ENCODE results near the gene GRK2. TPM values are rescaled to one million over a fixed set of nuclear protein-coding genes. Genes with fewer than 3 reads are reported as not detected.

GRK2 gene
- total and polyA plus RNA-seq, 12 donors, result 26.4 to 159 (median 59.6) TPM

- DNase-seq, result peak in 2 of 7 donors; percentile 9 to 36
- no peaks in the 10 kb centered on the region for H3K9me3 ChIP-seq (replicated peaks in 1 of 3)
- no peak overlapping the region for H3K4me3 ChIP-seq
- H3K27ac ChIP-seq, result no peak overlapping the region
- TF ChIP-seq POLR2A (IDR thresholded peaks at IDR 0.05) (no peak), CTCF (IDR thresholded peaks at IDR 0.05) (no peak)
- intact Hi-C loops (cut with DNase I), result loop anchor here in 1 of 2 donors (10.0 kb wide), 1 partner anchor 226 kb away; no protein-coding TSS in a partner anchor
- H3K27me3 ChIP-seq, result no peaks in the 10 kb centered on the region
- WGBS, 4 donors, result 86 to 93% (median 88%) methylated on average over 18 of the region's 18 CpGs
- peaks cover 0 to 20% of the 10 kb centered on the region in 2 donors for H3K36me3 ChIP-seq (replicated peaks in 1 of 2)
- no peaks in the 10 kb centered on the region for H3K4me1 ChIP-seq (replicated peaks in 1 of 2)
Observed at GRCh38 chr11:67311051-67311555, 44.8 kb downstream of the GRK2 start.

DNA sequence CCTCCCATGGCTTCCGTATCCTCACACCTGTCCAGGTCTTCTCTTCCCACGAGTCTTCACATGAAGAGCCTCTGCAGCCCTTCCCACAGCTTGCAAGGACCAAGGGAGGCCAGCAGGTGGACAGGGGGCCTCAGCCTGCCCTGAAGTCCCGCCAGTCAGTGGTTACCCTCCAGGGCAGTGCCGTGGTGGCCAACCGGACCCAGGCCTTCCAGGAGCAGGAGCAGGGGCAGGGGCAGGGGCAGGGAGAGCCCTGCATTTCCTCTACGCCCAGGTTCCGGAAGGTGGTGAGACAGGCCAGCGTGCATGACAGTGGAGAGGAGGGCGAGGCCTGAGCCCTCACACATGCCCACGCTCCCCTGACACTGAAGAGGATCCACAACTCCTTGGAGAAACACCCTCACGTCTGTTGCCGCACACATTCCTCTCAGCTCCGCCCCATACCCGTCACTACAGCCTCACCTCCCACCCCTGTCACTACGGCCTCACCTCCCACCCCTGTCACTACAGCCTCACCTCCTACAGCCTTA lies 45.3 kb downstream of the GRK2 start:
- no peak for TF ChIP-seq POLR2A (IDR thresholded peaks at IDR 0.05)
- TF ChIP-seq CTCF (IDR thresholded peaks at IDR 0.05), result no peak

GRCh38 chr11:67312187-67313021 lies 46.1 kb downstream of the GRK2 start:
- H3K27ac ChIP-seq, result no peak overlapping the region
- H3K36me3 ChIP-seq (replicated peaks in 1 of 2), result peaks cover 0 to 20% of the 10 kb centered on the region in 2 donors
- H3K4me1 ChIP-seq (replicated peaks in 1 of 2), result no peaks in the 10 kb centered on the region
- no peak overlapping the region for H3K4me3 ChIP-seq
- intact Hi-C loops (cut with DNase I), result loop anchor here in 1 of 2 donors (10.0 kb wide), 1 partner anchor 228 kb away; no protein-coding TSS in a partner anchor
- H3K9me3 ChIP-seq (replicated peaks in 1 of 3), result no peaks in the 10 kb centered on the region
- TF ChIP-seq CTCF (IDR thresholded peaks at IDR 0.05) (no peak), POLR2A (IDR thresholded peaks at IDR 0.05) (no peak)
- peak in 3 of 7 donors; percentile 13 to 51 (median 16) for DNase-seq
- H3K27me3 ChIP-seq, result no peaks in the 10 kb centered on the region
- WGBS, 4 donors, result 67 to 79% (median 78%) methylated on average over 15 to 22 of the region's 22 CpGs

More for the DNA sequence above, 45.3 kb downstream of the GRK2 start:
- no peaks in the 10 kb centered on the region for H3K4me1 ChIP-seq (replicated peaks in 1 of 2)
- H3K27ac ChIP-seq, result no peak overlapping the region
- peak in 1 of 7 donors; percentile 41 for DNase-seq
- H3K4me3 ChIP-seq, result no peak overlapping the region
- H3K9me3 ChIP-seq (replicated peaks in 1 of 3), result no peaks in the 10 kb centered on the region
- intact Hi-C loops (cut with DNase I), result loop anchor here in 1 of 2 donors (10.0 kb wide), 1 partner anchor 227 kb away; no protein-coding TSS in a partner anchor
- WGBS, 4 donors, result 86 to 96% (median 95%) methylated on average over 12 to 15 of the region's 15 CpGs
- H3K27me3 ChIP-seq, result no peaks in the 10 kb centered on the region
- H3K36me3 ChIP-seq (replicated peaks in 1 of 2), result peaks cover 0 to 20% of the 10 kb centered on the region in 2 donors

Data from adrenal gland (tissue), 12 donors.